ENCODE measurements around the gene ZNF326.

The ZNF326 gene

DNA sequence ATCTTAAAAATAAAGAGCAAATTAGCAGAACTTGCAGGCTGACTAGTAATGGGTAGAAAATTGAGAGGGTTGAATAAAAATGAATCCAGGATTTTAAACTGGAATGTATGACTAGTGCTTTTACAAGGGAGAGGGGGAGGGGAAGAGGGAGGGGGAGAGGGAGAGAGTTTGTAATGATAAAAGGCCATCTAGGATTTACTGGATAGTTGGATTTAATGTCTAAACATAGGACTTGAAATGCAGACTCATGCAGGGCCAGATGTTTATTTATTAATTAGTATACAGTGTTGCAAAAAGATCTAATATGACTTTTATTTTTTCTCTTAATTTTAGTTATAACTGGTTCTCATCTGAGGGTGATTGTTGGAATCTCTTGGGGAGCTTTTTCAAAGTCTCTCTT lies 4.3 kb downstream of the ZNF326 start:
- H3K9ac ChIP-seq (ENCODE audit: low read length) = no peak overlapping the region

DNA sequence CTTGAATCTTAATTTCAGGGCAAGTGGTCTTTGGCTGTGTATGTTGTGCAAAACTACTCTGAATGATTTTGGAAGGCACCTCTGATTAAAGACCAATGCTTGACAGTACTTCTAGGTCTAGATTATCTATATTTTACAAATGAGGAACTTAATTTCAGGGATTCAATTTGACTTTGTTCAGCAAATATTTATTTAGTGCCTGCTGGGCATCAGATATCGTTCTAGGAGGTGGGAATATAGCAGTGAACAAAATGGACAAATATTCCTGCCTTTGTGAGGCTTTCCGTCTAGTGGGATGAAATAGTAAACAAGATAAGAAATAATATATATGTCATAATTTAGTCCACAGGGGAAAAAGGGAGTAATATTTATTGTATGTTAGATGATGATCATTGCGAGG lies 4.7 kb downstream of the ZNF326 start:
- no peak overlapping the region for H3K4me3 ChIP-seq (ENCODE audit: low read depth, low read length)
- no peak overlapping the region for H3K9ac ChIP-seq (ENCODE audit: low read length)
- H3K27ac ChIP-seq (ENCODE audit: low read depth, low read length) = no peak overlapping the region
- H3K9me3 ChIP-seq (ENCODE audit: control insufficient read depth, insufficient read depth, low read depth, low read length) = no peaks in the 10 kb centered on the region
- H3K36me3 ChIP-seq (ENCODE audit: control insufficient read depth, insufficient read depth, low read length) = peaks cover 31% of the 10 kb centered on the region
- peaks cover 19% of the 10 kb centered on the region for H3K4me1 ChIP-seq (ENCODE audit: control insufficient read depth, insufficient read depth, low read length)
- H3K27me3 ChIP-seq (ENCODE audit: control insufficient read depth, insufficient read depth, low read length) = no peaks in the 10 kb centered on the region

More for the DNA sequence above, 4.3 kb downstream of the ZNF326 start:
- H3K36me3 ChIP-seq (ENCODE audit: control insufficient read depth, insufficient read depth, low read length) = peaks cover 31% of the 10 kb centered on the region
- H3K4me1 ChIP-seq (ENCODE audit: control insufficient read depth, insufficient read depth, low read length) = peaks cover 19% of the 10 kb centered on the region
- H3K27ac ChIP-seq (ENCODE audit: low read depth, low read length) = no peak overlapping the region
- no peaks in the 10 kb centered on the region for H3K9me3 ChIP-seq (ENCODE audit: control insufficient read depth, insufficient read depth, low read depth, low read length)
- H3K27me3 ChIP-seq (ENCODE audit: control insufficient read depth, insufficient read depth, low read length) = no peaks in the 10 kb centered on the region
- no peak overlapping the region for H3K4me3 ChIP-seq (ENCODE audit: low read depth, low read length)

DNA sequence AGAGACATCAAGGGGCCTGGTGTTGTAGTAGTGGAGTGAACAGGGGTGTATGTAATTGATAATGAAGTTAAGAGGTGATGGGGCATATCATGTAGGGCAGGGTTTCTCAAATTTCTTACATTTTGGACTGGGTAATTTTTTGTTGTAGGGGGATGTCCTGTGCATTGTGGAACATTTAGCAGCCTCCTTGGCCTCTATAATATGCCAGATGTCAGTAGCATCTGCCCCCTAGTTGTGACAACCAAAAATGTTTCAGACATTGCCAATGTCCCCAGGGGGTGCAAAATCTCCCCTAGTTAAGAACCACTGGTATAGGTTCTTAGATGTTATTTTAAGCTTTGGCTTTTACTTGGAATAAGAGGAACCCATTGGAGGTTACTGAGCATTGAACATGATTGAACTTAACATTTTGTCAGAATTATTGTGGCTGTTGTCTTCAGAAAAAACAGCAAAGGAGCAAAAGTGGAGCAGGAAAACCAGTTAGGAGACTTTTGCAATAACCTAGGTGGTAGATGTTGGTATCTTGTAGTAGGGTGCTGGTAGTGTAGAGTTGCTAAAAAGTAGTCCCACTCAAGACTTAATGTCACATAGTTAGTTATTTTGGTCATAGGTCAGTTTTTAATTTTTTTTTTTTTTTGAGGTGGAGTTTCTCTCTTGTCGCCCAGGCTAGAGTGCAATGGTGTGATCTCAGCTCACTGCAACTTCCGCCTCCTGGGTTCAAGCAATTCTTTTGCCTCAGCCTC lies 6.2 kb downstream of the ZNF326 start:
- no peaks in the 10 kb centered on the region for H3K9me3 ChIP-seq (ENCODE audit: control insufficient read depth, insufficient read depth, low read depth, low read length)
- no peak overlapping the region for H3K4me3 ChIP-seq (ENCODE audit: low read depth, low read length)
- no peak overlapping the region for H3K27ac ChIP-seq (ENCODE audit: low read depth, low read length)
- H3K36me3 ChIP-seq (ENCODE audit: control insufficient read depth, insufficient read depth, low read length) = peaks cover 44% of the 10 kb centered on the region
- H3K4me1 ChIP-seq (ENCODE audit: control insufficient read depth, insufficient read depth, low read length) = peaks cover 19% of the 10 kb centered on the region
- no peak overlapping the region for H3K9ac ChIP-seq (ENCODE audit: low read length)
- H3K27me3 ChIP-seq (ENCODE audit: control insufficient read depth, insufficient read depth, low read length) = no peaks in the 10 kb centered on the region

DNA sequence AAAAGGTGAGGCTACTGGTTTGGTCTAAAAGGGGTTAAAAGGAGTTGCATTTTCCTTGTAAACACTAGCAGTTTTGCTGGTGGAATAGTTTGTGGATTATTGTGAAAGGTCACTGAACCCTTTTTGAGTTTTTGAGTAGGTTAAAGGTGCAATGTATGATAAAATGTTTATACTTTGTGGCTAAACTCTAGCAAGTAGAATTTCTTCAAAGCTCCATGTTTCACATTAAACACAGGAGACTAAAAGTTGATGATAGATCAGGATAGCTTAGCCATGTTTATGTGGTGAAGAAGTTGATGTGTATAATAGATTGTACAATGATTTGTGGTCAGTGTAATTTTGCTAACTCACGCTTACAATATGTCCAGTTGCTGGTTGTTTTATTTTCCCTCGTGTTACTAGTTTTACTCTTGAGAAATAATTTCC lies 13.1 kb downstream of the ZNF326 start:
- H3K27ac ChIP-seq (ENCODE audit: low read depth, low read length) = no peak overlapping the region
- no peak overlapping the region for H3K9ac ChIP-seq (ENCODE audit: low read length)
- peaks cover 77% of the 10 kb centered on the region for H3K36me3 ChIP-seq (ENCODE audit: control insufficient read depth, insufficient read depth, low read length)
- H3K4me1 ChIP-seq (ENCODE audit: control insufficient read depth, insufficient read depth, low read length) = no peaks in the 10 kb centered on the region
- H3K4me3 ChIP-seq (ENCODE audit: low read depth, low read length) = no peak overlapping the region
- H3K9me3 ChIP-seq (ENCODE audit: control insufficient read depth, insufficient read depth, low read depth, low read length) = no peaks in the 10 kb centered on the region
- no peaks in the 10 kb centered on the region for H3K27me3 ChIP-seq (ENCODE audit: control insufficient read depth, insufficient read depth, low read length)

DNA sequence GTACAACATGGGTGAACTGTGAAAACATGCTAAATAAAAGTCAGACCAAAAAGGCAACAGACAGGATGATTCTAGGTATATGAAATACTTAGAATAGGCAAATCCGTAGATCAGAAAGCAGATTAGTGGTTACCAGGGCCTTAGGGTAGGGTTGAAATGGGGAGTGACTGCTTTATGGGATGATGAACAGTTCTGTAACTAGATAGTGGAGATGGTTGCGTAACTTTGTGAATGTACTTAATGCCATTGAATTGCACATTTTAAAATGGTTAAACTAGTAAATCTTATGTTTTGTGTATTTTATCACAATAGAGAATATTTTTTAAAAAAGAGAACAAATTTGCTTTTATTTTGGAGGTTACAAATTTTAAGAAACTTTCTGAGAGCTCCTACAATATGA lies 17.4 kb downstream of the ZNF326 start:
- Histone ChIP-seq H3K27me3 (ENCODE audit: control insufficient read depth, insufficient read depth, low read length) (no peaks in the 10 kb centered on the region), H3K36me3 (ENCODE audit: control insufficient read depth, insufficient read depth, low read length) (peaks cover 95% of the 10 kb centered on the region), H3K9me3 (ENCODE audit: control insufficient read depth, insufficient read depth, low read depth, low read length) (no peaks in the 10 kb centered on the region), H3K4me1 (ENCODE audit: control insufficient read depth, insufficient read depth, low read length) (no peaks in the 10 kb centered on the region), H3K9ac (ENCODE audit: low read length) (no peak overlapping the region), H3K4me3 (ENCODE audit: low read depth, low read length) (no peak overlapping the region), H3K27ac (ENCODE audit: low read depth, low read length) (no peak overlapping the region)

DNA sequence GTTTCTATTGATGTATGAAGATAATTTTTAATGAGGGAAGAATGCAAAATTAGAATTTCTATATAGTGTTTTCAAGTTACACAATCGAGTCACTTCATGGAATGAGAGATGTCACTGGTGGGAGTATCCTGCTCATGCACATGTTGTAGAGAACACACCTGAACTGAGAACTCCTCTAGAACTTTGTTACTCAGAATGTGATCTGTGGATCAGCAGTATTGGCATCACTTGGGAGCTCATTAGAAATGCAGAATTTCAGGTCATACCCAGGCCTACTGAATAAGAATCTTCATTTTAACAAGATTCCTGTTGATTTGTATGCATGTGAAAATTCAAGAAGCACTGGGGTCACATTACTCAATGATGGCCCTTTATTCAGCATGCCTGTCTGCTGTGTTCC lies 28.8 kb downstream of the ZNF326 start:
- Histone ChIP-seq H3K36me3 (ENCODE audit: control insufficient read depth, insufficient read depth, low read length) (peaks cover 97% of the 10 kb centered on the region), H3K9ac (ENCODE audit: low read length) (no peak overlapping the region)

DNA sequence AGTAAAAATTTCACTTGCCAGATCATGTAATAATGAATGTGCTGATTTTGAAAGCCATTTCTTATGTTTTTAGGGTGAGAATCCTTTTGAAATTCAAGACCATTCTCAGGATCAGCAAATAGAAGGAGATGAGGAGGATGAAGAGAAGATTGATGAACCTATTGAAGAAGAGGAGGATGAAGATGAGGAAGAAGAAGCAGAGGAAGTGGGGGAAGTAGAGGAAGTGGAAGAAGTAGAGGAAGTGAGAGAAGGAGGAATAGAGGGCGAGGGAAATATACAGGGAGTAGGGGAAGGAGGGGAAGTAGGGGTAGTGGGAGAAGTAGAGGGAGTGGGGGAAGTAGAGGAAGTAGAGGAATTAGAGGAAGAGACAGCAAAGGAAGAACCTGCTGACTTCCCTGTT lies 32.4 kb downstream of the ZNF326 start:
- H3K9ac ChIP-seq (ENCODE audit: low read length) = no peak overlapping the region
- peaks cover 91% of the 10 kb centered on the region for H3K36me3 ChIP-seq (ENCODE audit: control insufficient read depth, insufficient read depth, low read length)
- no peak overlapping the region for H3K4me3 ChIP-seq (ENCODE audit: low read depth, low read length)
- H3K27me3 ChIP-seq (ENCODE audit: control insufficient read depth, insufficient read depth, low read length) = no peaks in the 10 kb centered on the region
- no peak overlapping the region for H3K27ac ChIP-seq (ENCODE audit: low read depth, low read length)
- H3K4me1 ChIP-seq (ENCODE audit: control insufficient read depth, insufficient read depth, low read length) = no peaks in the 10 kb centered on the region
- no peaks in the 10 kb centered on the region for H3K9me3 ChIP-seq (ENCODE audit: control insufficient read depth, insufficient read depth, low read depth, low read length)

More for the DNA sequence above, 28.8 kb downstream of the ZNF326 start:
- Histone ChIP-seq H3K9me3 (ENCODE audit: control insufficient read depth, insufficient read depth, low read depth, low read length) (no peaks in the 10 kb centered on the region), H3K27ac (ENCODE audit: low read depth, low read length) (no peak overlapping the region), H3K4me1 (ENCODE audit: control insufficient read depth, insufficient read depth, low read length) (no peaks in the 10 kb centered on the region), H3K27me3 (ENCODE audit: control insufficient read depth, insufficient read depth, low read length) (no peaks in the 10 kb centered on the region), H3K4me3 (ENCODE audit: low read depth, low read length) (no peak overlapping the region)

DNA sequence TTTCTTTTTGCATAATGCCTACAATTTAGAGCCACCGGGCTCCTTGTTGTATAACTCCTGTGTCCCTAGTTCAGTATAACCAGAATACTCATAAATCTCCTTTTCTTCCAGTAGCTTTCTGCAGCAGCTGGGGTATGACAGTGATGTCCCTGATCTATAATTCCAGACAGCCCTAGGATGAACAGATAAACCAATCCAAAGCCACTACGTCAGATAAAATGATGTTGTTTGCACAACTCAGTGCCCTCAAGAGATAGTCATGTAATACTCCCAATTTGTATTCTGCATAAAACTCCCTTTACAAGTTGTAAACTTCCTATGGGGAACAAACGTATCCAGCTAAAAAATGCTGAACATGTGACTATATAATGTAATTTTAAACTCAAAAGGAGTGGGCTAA lies 44.7 kb downstream of the ZNF326 start:
- Histone ChIP-seq H3K36me3 (ENCODE audit: control insufficient read depth, insufficient read depth, low read length) (no peaks in the 10 kb centered on the region), H3K9ac (ENCODE audit: low read length) (no peak overlapping the region), H3K27ac (ENCODE audit: low read depth, low read length) (no peak overlapping the region), H3K4me3 (ENCODE audit: low read depth, low read length) (no peak overlapping the region), H3K9me3 (ENCODE audit: control insufficient read depth, insufficient read depth, low read depth, low read length) (no peaks in the 10 kb centered on the region), H3K4me1 (ENCODE audit: control insufficient read depth, insufficient read depth, low read length) (no peaks in the 10 kb centered on the region), H3K27me3 (ENCODE audit: control insufficient read depth, insufficient read depth, low read length) (no peaks in the 10 kb centered on the region)

DNA sequence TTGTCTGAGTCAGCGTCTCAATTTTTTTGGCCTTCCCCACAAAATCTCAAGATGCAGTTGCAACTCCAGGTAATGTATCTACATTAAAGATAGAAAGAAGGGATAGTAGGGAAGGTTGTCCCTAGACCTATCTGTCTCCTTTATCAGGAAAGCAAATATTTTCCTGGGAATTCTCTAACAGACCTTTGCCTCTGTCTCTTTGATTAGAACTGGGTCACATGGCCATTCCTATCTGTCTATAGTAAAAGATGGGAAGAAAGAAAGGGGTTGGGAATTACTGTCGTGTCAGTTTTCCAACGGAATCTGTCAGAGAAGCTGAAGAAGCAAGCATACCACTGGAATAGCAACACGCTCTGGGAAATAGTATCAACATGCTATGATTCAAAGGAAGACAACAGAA lies 48.7 kb downstream of the ZNF326 start:
- no peaks in the 10 kb centered on the region for H3K36me3 ChIP-seq (ENCODE audit: control insufficient read depth, insufficient read depth, low read length)
- no peaks in the 10 kb centered on the region for H3K27me3 ChIP-seq (ENCODE audit: control insufficient read depth, insufficient read depth, low read length)

DNA sequence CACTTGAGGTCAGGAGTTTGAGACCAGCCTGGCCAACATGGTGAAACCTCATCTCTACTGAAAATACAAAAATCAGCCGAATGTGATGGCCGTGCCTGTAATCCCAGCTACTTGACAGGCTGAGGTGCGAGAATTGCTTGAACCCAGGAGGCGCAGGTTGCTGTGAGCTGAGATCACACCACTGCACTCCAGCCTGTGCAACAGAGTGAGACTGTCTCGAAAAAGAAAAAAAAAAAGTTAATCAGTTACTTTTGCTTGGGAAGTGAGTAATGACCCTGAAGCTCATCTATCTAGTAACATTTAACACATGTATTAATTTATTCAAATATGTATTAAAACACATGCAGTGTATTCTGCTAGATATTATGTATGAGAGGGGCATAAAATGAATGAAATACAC lies 49.4 kb downstream of the ZNF326 start:
- H3K27ac ChIP-seq (ENCODE audit: low read depth, low read length) = no peak overlapping the region
- no peaks in the 10 kb centered on the region; the same call in 1 of the 2 replicates for H3K4me1 ChIP-seq (ENCODE audit: control insufficient read depth, insufficient read depth, low read length)
- no peaks in the 10 kb centered on the region for H3K9me3 ChIP-seq (ENCODE audit: control insufficient read depth, insufficient read depth, low read depth, low read length)
- H3K27me3 ChIP-seq (ENCODE audit: control insufficient read depth, insufficient read depth, low read length) = no peaks in the 10 kb centered on the region
- no peak overlapping the region for H3K4me3 ChIP-seq (ENCODE audit: low read depth, low read length)
- no peak overlapping the region for H3K9ac ChIP-seq (ENCODE audit: low read length)
- H3K36me3 ChIP-seq (ENCODE audit: control insufficient read depth, insufficient read depth, low read length) = no peaks in the 10 kb centered on the region

More for the DNA sequence above, 48.7 kb downstream of the ZNF326 start:
- Histone ChIP-seq H3K9me3 (ENCODE audit: control insufficient read depth, insufficient read depth, low read depth, low read length) (no peaks in the 10 kb centered on the region), H3K4me1 (ENCODE audit: control insufficient read depth, insufficient read depth, low read length) (no peaks in the 10 kb centered on the region; the same call in 1 of the 2 replicates), H3K9ac (ENCODE audit: low read length) (no peak overlapping the region), H3K27ac (ENCODE audit: low read depth, low read length) (no peak overlapping the region), H3K4me3 (ENCODE audit: low read depth, low read length) (no peak overlapping the region)

DNA sequence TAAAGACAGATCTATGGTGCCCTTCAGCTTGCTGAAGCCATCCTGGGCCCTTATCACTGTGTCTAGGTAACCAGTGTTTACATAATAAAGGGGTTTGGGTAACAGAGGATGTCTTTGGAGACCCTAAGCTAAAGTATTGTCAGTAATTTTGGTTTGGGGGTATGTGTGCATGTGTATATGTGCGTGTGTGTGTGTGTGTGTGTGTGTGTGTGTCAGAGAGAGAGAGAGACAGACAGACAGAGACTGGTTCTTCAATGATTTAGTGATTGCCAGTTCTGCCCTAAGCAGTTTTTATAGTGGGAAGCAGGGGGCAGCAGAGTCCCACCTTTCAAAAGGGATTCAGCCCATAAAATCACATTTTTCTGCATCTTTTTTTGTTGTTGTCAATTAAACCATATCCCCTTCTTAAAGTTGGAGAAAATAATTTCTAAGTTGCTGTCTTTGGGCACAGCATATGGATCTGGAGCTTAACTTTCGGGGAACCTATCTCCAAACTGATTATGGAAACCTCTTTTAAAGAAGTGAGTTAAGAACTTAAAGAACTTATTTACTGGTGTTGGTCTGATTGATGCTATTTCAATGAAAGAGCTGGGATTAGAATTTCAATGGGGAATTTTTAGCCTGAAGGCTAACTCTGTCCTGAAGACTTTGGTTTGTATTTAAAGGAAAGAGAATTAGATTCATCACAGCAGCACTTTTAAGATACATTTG lies 51.1 kb downstream of the ZNF326 start:
- H3K9ac ChIP-seq (ENCODE audit: low read length) = no peak overlapping the region
- no peak overlapping the region for H3K4me3 ChIP-seq (ENCODE audit: low read depth, low read length)
- no peak overlapping the region for H3K27ac ChIP-seq (ENCODE audit: low read depth, low read length)
- H3K27me3 ChIP-seq (ENCODE audit: control insufficient read depth, insufficient read depth, low read length) = no peaks in the 10 kb centered on the region
- H3K4me1 ChIP-seq (ENCODE audit: control insufficient read depth, insufficient read depth, low read length) = no peaks in the 10 kb centered on the region; the same call in 1 of the 2 replicates
- no peaks in the 10 kb centered on the region for H3K36me3 ChIP-seq (ENCODE audit: control insufficient read depth, insufficient read depth, low read length)
- H3K9me3 ChIP-seq (ENCODE audit: control insufficient read depth, insufficient read depth, low read depth, low read length) = no peaks in the 10 kb centered on the region
